MV-4-11 (cell line): ENCODE results near the gene C16orf74.
A peak's percentile ranks its signal among the peaks of the same experiment; 100 is the strongest.

Experiments
- DNase-seq: peaks from one replicate; lab custom pipeline; 2025; lab: John Stamatoyannopoulos, UW

C16orf74 gene

DNA sequence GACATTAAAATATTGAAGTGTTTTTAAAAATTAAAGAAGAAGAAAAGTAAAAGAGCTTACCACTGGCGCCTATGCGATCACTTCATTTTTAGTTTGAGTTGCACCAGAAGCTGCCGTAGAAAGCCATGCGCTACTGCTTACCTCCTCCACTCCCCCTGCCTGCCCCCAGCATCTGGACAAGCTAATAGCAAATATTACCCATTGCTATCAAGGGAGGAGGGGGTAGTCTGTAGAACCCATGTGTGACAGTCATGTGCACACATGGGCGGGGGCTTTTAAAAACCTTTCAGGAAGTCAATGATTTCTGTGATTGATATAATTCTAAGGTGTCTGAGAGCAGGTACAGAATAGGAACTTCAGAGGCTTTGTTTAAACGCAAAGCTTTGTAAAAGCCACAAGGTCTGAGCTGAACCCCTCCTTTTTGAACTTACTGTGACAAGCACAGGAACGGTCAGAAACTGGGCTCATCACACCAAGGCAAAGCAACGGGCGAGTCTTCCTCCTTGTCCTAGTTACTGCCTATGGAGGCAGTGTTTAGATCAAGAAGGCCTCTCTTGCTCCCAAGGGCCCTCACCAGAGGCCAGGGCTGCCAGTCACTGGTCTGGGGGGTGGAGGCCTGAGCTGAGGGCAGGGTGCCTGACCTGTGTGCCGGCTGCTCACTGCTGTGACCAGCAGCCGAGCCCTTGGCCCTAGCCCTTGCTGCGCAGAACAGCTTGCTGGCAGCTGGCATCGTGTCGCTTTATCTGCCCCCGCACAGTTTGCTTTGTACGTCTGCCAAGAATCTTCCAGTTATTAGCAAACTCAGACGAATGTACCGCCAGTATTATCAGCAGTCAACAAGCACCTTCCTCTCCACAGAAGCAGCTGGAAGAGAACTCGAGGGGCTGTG lies 77.1 kb downstream of the C16orf74 start:
- no peak for DNase-seq

DNA sequence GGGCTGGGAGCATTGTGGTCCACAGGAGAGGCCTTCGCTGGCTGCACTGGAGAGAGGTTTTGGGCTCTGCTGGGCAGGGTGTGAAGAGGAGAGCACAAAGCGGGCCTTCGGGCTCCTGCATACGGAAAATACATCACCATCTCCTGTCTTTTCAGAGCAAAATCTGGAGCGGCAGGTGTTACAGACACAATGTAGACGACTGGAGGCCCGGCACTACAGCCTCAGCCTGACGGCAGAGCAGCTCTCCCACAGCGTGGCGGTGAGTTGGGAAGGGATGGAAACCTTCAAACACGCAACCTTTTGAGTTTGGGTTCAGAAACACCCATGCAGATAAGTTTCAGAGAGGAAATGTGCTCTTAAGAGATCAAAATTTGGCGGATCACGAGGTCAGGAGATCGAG lies 80.1 kb downstream of the C16orf74 start:
- DNase-seq = no peak

DNA sequence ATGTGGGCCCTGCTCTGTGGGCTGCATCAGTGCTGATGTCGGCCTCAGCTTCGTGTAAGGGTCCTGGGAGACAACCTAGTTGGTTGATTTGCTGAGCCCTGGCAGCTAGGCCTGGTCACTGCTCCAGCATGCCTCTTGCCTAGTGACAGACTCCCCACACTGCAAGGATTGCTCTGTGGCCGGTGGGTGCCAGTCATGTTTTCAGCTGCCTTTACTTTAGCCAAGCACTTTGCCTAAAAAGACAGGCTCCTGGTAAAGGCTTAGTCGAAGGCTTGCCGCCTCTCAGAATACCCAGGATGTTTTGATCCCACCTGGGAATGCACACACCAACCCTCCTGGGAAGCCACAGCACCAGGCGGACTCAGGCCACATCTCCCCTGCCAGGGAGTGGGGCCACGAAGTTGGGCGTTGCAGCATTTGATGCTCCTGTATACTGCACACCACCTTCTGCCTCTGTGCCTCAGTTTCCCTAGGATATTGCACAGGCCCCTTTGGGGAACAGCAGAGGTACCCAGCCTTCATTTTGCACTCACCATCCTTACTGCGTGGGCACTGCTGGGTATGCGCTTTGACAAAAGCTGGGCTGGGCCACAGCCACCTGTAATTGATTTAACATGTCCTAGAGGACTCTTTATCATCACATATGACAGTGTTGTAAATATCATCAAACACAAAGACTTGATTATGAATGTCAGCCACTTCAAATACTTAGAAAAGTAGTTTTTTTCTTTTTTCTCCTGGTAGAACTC lies 82.0 kb downstream of the C16orf74 start:
- DNase-seq = no peak

DNA sequence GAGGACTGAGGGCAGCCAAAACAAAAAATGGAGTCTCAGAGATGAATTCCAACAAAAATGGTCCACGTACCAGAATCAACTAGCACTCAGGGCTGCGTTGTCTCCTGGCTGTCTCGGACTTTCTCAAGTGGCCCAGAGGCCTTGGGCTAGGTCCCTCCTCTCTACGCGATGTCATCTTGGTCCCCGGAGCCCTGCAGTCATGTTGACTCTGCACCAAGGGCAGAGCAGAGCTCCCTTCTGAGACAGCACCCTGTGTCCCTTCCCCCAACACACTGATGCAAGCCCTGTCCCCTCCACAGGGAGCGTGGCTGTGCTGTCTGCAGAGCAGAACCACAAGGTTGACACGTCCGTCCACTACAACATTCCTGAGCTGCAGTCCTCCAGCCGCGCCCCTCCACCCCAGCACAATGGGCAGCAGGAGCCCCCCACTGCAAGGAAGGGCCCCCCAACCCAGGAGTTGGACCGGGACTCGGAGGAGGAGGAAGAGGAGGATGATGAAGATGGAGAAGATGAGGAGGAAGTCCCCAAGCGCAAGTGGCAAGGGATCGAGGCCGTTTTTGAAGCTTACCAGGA lies 83.0 kb downstream of the C16orf74 start:
- no peak for DNase-seq

DNA sequence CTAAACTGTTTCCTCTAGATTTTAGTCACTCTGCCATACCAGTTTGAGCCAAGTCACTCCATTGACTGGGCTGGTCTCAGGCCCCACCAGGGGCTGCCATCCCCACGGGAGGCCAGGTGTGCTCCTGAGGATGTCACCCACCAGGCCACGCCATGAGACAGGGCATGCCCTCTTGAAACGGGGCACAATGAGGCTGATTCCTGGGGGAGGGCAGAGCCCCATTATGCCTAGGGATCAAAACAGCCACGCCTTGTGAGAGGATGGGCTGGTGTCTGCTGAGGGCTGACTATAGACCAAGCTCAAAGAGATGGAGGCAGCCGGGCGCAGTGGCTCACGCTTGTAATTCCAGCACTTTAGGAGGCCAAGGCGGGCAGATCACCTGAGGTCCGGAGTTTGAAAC lies 83.6 kb downstream of the C16orf74 start:
- no peak for DNase-seq

DNA sequence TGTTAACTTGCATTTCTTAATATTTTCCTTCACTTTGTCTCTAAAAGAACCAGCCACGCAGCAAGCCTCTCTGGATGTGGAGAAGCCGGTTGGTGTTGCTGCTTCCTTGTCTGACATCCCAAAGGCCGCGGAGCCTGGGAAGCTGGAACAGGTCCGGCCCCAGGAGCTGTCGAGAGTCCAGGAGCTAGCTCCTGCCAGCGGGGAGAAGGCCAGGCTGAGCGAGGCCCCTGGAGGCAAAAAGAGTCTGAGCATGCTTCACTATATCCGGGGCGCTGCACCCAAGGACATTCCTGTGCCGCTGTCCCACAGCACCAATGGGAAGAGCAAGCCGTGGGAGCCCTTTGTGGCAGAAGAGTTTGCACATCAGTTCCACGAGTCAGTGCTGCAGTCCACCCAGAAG lies 85.0 kb downstream of the C16orf74 start:
- no peak for DNase-seq

DNA sequence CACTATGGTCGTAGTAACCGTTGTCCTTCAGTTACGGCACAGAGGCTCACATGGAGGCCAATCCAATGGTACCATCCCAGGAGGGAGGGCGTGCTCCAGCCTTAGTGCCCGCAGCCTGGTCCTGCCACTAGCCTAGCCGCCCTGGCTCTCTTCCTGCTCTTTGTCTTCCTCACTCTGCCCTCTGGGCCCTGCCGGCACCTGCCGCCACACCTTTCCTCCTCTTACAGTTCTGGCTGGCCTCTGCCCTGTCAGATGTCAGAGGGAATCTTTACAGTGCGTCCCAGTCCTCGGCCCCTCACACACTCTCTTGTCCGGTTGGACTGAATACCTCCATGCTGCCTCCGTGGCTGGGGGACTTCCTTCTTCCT lies 85.5 kb downstream of the C16orf74 start:
- no peak for DNase-seq

DNA sequence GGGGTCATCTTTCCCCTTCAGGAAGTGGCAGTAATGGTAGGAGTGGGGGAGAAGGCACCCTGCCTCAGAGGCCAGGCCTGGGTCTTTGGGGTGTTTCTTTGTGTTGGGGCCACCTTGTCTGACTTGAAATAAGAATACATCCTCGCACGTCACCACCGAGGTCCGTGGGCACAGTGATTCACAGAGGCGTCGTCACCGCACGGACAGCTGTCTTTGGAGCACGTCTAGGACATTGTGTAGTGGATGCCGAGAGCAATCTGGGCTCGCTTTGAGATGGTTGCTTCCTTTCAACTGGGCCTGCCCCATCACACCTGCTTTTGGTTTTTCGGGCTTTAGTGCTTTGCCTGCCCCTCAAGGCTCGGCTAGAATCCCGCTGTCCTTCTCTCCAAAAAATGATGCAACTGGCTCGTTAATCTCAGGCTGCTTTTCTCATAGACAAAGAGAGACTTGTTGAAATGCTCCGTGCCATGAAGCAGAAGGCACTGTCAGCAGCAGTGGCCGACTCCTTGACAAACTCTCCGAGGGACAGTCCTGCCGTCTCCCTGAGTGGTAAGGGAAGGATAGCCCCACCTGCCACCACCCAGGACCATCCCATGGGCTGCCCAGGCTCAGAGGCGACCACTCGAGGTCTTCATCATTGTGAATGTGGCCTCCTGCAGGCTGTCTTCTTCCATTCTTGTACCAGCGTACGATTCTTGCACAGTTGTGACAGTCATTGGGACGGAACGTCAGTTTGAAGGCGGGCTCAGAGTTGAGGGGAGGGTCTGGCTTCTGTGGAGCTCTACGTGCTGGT lies 86.1 kb downstream of the C16orf74 start:
- DNase-seq = no peak

DNA sequence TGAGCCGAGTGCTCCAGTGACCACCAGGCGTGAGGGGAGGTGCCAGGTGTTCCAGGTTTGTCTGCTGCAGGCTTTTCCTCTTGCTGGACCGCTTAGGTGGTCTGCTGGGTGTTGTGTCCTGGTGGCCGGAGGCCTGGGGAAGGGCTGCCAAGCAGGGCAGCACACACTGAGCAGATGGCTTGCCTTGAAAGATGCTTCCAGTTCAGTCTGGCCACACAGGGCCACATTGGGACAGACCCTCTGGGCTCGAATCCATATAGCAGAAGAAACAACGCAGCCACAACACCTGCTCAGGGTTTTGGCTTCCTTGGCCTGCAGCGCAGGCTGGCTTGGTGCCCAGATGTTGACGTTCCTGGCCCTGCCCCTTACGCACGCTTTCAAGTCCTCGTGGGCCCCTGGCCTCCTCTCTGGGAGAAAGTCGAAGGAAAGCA lies 87.0 kb downstream of the C16orf74 start:
- DNase-seq = no peak

DNA sequence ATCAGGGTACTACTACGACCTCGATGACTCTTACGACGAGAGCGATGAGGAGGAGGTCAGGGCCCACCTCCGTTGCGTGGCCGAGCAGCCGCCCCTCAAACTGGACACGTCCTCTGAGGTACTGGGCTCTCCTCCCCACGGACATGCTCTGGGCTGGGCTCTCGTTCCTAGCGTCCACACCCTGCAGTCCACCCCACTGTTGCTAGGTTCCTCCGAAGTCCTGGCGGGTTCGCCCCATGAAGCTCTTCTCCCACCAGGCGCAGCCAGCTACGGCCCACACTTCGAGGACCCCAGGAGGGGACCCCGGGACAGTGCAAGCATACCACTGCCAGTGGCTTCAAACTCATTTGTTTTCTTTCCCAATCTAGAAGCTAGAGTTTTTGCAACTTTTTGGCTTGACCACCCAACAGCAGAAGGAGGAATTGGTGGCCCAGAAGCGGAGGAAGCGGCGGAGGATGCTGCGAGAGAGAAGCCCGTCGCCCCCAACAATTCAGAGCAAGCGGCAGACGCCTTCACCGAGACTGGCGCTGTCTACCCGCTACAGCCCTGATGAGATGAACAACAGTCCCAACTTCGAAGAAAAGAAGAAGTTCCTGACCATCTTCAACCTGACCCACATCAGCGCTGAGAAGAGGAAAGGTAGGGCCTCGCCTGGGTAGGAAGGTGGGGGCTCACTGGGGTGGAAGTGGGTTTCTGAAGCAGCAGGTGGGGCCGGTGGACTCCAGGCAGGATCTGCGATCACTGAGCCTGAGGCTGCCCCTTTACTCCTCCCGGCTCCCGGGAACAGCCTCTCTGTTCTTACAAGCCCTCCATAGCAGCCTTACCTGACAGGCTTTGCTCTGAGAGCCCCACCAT lies 87.7 kb downstream of the C16orf74 start:
- DNase-seq = no peak

DNA sequence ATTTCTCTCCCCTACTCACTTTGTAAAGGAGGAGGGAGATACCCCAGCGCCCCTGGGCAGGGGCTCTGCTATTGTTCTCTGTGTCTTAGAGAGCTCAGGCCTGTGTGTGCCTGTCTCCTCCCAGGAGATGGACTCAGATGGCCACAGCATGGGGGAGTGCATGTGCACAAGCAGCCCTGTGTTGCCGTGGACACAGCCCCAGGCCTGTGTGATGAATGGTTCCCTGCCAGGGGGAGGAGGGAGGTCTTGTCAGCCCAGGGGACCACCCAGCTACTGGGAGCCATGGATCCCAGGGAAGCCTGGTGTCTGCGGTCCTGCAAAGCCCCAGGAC lies 88.4 kb downstream of the C16orf74 start:
- no peak for DNase-seq

DNA sequence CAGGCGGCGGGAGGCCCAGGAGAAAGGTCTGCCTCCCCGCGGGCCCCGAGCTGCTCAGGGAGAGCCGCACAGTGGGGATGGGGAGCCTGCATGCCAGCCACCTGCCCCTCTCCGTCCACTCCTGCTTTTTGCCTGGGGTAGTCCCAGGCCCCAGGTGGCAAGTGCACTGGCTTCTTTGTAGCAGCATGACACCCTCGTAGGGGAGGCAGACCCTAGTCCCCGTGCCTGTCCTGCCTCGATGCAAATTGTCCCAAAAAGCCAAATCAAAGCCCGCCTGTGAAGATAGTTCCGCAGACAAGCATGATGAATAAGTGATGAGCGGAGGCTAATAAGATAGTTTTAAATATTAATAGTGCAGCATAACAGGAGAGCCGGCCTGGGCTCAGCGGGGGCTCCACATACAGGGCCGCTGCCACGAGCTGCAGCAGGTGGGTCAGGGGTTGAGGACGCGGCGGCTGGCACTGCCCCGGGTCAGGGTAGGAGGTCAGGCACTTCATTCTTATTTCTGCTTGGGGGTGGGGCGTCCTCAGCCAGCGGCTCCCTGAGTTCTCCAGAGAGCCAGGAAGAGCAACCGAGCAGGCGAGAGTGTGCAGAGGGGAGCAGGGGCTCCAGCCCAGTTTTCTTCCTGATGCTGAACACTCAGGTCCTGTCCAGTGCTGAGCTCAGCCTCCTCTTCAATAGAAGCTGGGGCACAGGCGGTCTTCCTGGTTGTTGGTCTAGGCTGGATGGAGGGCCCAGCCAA lies 89.0 kb downstream of the C16orf74 start:
- DNase-seq = no peak

DNA sequence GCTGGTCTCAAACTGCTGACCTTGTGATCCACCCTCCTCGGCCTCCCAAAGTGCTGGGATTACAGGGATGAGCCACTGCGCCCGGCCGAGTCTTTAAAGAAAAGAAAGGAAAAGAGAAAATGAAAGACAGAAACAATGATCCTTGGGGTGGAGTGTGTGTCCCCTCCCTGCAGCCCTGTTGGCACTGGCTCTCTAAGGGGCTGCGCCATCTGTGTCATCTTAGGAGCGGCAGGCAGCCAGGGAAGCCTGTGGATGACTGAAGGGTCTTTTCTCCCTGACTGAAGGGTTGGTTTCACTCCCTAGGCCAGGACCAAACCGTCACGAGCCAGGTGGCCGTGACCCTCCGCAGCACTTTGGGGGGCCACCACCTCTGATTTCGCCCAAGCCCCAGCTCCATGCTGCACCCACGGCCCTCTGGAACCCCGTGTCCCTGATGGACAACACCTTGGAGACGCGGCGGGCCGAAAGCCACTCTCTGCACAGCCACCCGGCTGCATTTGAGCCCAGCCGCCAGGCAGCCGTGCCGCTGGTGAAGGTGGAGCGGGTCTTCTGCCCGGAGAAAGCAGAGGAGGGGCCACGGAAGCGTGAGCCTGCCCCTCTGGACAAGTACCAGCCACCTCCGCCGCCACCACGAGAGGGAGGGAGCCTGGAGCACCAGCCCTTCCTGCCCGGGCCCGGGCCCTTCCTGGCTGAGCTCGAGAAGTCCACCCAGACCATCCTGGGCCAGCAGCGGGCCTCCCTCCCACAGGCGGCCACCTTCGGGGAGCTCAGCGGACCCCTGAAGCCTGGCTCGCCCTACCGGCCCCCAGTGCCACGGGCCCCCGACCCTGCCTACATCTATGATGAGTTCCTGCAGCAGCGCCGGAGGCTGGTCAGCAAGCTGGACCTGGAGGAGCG lies 89.8 kb downstream of the C16orf74 start:
- DNase-seq = no peak

DNA sequence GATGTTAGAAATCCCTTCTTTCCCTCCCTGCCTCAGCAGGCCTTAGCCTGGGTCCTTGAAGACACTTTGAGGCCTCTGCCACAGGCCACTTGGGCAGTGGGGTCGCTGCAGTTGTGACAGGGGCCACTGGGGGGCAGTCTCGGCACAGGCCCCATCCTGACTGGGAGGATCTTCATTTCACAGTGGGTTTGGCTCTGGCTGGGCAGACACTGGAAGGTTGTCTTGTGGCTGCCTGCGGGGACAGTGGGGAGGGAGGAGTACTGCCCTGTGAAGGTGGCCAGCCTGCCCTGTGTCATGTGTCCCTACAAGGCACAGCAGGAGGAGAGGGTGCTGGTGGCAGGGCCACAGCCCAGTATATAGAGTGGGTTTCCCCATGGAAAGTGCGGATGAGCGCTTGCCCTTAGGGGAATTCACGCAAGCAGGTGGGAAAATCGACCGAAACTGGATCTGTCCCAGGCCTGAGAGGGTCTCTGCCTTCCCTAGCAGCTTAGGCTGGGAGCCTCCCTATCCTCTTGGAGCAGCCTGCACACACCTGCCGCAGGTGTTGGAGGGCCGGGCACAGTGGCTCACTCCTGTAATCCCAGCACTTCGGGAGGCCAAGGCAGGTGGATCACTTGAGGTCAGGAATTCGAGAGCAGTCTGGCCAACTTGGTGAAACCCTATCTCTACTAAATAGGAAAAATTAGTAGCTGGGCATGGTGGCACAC lies 90.9 kb downstream of the C16orf74 start:
- peak; percentile 51 for DNase-seq

DNA sequence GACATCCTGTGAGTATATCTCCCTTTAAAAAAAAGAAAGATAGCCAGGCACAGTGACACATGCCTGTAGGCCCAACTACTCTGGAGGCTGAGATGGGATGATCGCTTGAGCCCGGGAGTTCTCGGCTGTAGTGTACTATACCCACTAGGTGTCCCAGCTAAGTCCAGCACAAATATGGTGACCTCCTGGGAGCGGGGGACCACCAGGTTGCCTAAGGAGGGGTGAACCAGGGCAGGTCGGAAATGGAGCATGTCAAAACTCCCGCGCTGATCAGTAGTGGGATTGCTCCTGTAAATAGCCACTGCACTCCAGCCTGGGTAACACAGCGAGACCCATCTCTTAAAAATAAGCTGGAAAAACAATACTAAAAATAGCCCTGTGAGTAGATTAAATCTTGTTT lies 91.6 kb downstream of the C16orf74 start:
- DNase-seq = no peak

DNA sequence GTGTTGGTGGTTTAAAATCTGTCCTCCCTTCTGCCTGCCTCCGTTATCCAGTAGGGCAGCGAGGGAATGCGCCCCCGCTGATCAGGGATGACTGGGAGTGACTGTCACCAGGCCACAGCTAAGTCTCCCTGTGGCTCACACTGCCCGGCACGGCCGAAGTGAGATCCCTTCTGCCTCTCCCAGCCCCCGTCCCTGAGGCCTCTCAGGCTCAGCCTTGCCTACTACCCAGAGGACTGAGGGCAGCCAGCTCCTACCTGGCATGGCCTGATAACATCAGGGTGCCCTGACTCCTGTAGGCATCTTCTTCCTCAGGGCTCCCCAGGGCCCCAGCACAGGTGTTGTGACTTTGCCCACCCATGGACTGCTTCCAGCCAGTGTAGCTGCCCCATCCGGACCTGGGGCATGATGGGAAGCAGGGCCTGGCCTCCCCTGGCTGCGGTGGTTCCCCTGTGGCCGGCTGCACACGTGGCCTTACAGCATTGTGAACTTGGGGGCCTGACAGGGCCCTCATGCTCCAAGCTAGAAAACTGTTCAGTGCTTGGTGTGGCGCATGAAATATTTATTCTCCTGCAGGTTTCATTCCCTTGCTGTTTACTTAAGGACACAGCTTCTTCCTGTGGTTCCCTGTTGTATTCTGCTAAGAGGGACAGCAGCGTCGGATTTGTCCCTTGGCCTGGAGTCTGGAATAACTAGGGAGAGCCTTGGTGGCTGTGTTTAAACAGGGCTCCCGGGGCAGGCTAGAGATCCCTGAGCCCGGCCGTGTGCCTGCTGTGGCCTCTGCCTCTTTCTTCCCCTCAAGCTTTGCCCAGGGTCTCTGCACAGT lies 92.2 kb downstream of the C16orf74 start:
- no peak for DNase-seq

DNA sequence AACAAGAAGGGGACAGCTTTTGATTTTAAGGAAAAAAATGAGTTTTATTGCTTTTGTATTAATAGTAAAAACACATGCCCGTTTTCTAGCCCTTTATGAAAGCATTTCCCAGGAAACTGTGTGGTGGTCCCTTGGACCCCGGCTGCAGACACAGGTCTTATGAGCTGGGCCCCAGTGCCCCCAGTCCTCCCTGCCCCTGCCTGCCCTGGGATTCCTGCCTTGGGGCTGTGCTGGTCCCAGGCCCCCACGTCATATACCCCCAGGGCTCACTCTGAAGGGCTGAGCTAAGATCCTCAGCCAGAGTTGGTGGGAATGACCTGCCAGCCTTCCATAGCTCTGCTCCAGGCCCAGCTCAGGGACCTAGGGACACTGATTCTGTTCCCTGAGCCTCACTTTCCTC lies 92.9 kb downstream of the C16orf74 start:
- no peak for DNase-seq
